HAP-1 (cell line): ENCODE results near the gene ALDH5A1.
"Not testable (repeated sequence)": the region's sequence is repeated elsewhere in the genome, so short reads cannot be mapped to it uniquely, and the experiment has no call there.

ENCODE experiments used
- DNase-seq, 2 experiments: peaks; one replicate each; pipeline ENCODE4 v3.0.0-alpha.2; 2016 to 2020; ENCODE audit warnings: low spot score in 2 of 2
- H3K27me3 ChIP-seq: fragments of 250-450 bp; sonication (Bioruptor Pico); 2 replicates; pipeline ENCODE4 v1.5.1; 2020; ENCODE audit warnings: low read depth, mild to moderate bottlenecking, moderate library complexity
- H3K36me3 ChIP-seq: fragments of 250-450 bp; sonication (Bioruptor Pico); replicated peaks from 2 replicates; pipeline ENCODE4 v1.5.1; 2020; ENCODE audit warnings: mild to moderate bottlenecking
- H3K4me1 ChIP-seq: fragments of 250-450 bp; sonication (Bioruptor Pico); 2 replicates; pipeline ENCODE4 v1.5.1; 2020; ENCODE audit warnings: mild to moderate bottlenecking
- H3K4me3 ChIP-seq: fragments of 250-450 bp; sonication (Bioruptor Pico); 2 replicates; pipeline ENCODE4 v1.5.1; 2020; ENCODE audit warnings: mild to moderate bottlenecking, moderate library complexity
- H3K9me3 ChIP-seq: fragments of 250-450 bp; sonication (Bioruptor Pico); 2 replicates; pipeline ENCODE4 v1.5.1; 2020; ENCODE audit warnings: mild to moderate bottlenecking, moderate library complexity
- in situ Hi-C: fragments of 300-500 bp; cut with MboI; formaldehyde crosslinking; loops from 3 replicates; pipeline ENCODE4 v1.14.3; 2020; ENCODE audit warnings: low sequenced_read_pairs, inconsistent platforms, mixed read lengths

ALDH5A1 gene

GRCh38 chr6:24497254-24497970 lies 2.6 kb downstream of the ALDH5A1 start:
- no peak for DNase-seq
- no peaks in the 10 kb centered on the region for H3K9me3 ChIP-seq
- in situ Hi-C loops, result no loop called here
- no peaks in the 10 kb centered on the region for H3K27me3 ChIP-seq
- H3K4me1 ChIP-seq, result peaks cover 10% of the 10 kb centered on the region
- no peak overlapping the region for H3K4me3 ChIP-seq
- no peaks in the 10 kb centered on the region; the same call in 1 of the 2 replicates for H3K36me3 ChIP-seq

GRCh38 chr6:24500683-24501082 lies 5.9 kb downstream of the ALDH5A1 start:
- H3K36me3 ChIP-seq, result no peaks in the 10 kb centered on the region; the same call in 1 of the 2 replicates
- H3K9me3 ChIP-seq, result no peaks in the 10 kb centered on the region
- H3K4me1 ChIP-seq, result no peaks in the 10 kb centered on the region; the same call in none of the 2 replicates
- DNase-seq, result no peak
- no peaks in the 10 kb centered on the region for H3K27me3 ChIP-seq
- in situ Hi-C loops, result no loop called here
- no peak overlapping the region for H3K4me3 ChIP-seq

- no peak overlapping the region for H3K4me3 ChIP-seq
- no peaks in the 10 kb centered on the region for H3K27me3 ChIP-seq
- H3K9me3 ChIP-seq, result no peaks in the 10 kb centered on the region
- DNase-seq, result no peak
- in situ Hi-C loops, result no loop called here
- no peaks in the 10 kb centered on the region; the same call in 1 of the 2 replicates for H3K36me3 ChIP-seq
- H3K4me1 ChIP-seq, result no peaks in the 10 kb centered on the region; the same call in 1 of the 2 replicates
These were observed 6.6 kb downstream of the ALDH5A1 start for GRCh38 chr6:24501374-24501773.

GRCh38 chr6:24501914-24502313 lies 7.1 kb downstream of the ALDH5A1 start:
- H3K27me3 ChIP-seq, result no peaks in the 10 kb centered on the region
- DNase-seq, result no peak
- no peak overlapping the region for H3K4me3 ChIP-seq
- in situ Hi-C loops, result no loop called here
- no peaks in the 10 kb centered on the region; the same call in 1 of the 2 replicates for H3K4me1 ChIP-seq
- no peaks in the 10 kb centered on the region; the same call in 1 of the 2 replicates for H3K36me3 ChIP-seq
- H3K9me3 ChIP-seq, result no peaks in the 10 kb centered on the region

GRCh38 chr6:24504287-24504648 lies 9.5 kb downstream of the ALDH5A1 start:
- no peaks in the 10 kb centered on the region for H3K27me3 ChIP-seq
- no peak for DNase-seq
- in situ Hi-C loops, result no loop called here
- H3K9me3 ChIP-seq, result no peaks in the 10 kb centered on the region
- H3K4me1 ChIP-seq, result no peaks in the 10 kb centered on the region; the same call in 1 of the 2 replicates
- no peaks in the 10 kb centered on the region; the same call in none of the 2 replicates for H3K36me3 ChIP-seq
- no peak overlapping the region for H3K4me3 ChIP-seq

- Histone ChIP-seq H3K9me3 (no peaks in the 10 kb centered on the region), H3K36me3 (no peaks in the 10 kb centered on the region; the same call in none of the 2 replicates), H3K4me1 (no peaks in the 10 kb centered on the region; the same call in 1 of the 2 replicates), H3K27me3 (no peaks in the 10 kb centered on the region), H3K4me3 (no peak overlapping the region)
- in situ Hi-C loops, result no loop called here
- DNase-seq, result no peak
These were observed 10.1 kb downstream of the ALDH5A1 start for GRCh38 chr6:24504649-24505586.

- DNase-seq, result no peak
- H3K9me3 ChIP-seq, result no peaks in the 10 kb centered on the region
- no peaks in the 10 kb centered on the region; the same call in 1 of the 2 replicates for H3K4me1 ChIP-seq
- in situ Hi-C loops, result no loop called here
- H3K27me3 ChIP-seq, result no peaks in the 10 kb centered on the region
- H3K36me3 ChIP-seq, result no peaks in the 10 kb centered on the region; the same call in 1 of the 2 replicates
- H3K4me3 ChIP-seq, result no peak overlapping the region
These were observed 12.2 kb downstream of the ALDH5A1 start for GRCh38 chr6:24506814-24507520.

- H3K4me1 ChIP-seq, H3K9me3 ChIP-seq, H3K4me3 ChIP-seq, H3K36me3 ChIP-seq, DNase-seq, H3K27me3 ChIP-seq, in situ Hi-C loops: not testable (repeated sequence)
These were observed 17.2 kb downstream of the ALDH5A1 start for GRCh38 chr6:24511976-24512375.

GRCh38 chr6:24513602-24514001 lies 18.8 kb downstream of the ALDH5A1 start:
- H3K4me1 ChIP-seq, result no peaks in the 10 kb centered on the region
- no peaks in the 10 kb centered on the region; the same call in 1 of the 2 replicates for H3K36me3 ChIP-seq
- no peak overlapping the region for H3K4me3 ChIP-seq
- no peak for DNase-seq
- no peaks in the 10 kb centered on the region for H3K9me3 ChIP-seq
- in situ Hi-C loops, result no loop called here
- no peaks in the 10 kb centered on the region for H3K27me3 ChIP-seq

GRCh38 chr6:24517659-24518543 lies 23.1 kb downstream of the ALDH5A1 start:
- in situ Hi-C loops, result no loop called here
- no peaks in the 10 kb centered on the region for H3K27me3 ChIP-seq
- no peak for DNase-seq
- no peaks in the 10 kb centered on the region for H3K4me1 ChIP-seq
- H3K36me3 ChIP-seq, result no peaks in the 10 kb centered on the region
- H3K9me3 ChIP-seq, result no peaks in the 10 kb centered on the region
- no peak overlapping the region for H3K4me3 ChIP-seq

GRCh38 chr6:24520929-24521546 lies 26.3 kb downstream of the ALDH5A1 start:
- in situ Hi-C loops, result no loop called here
- Histone ChIP-seq H3K36me3 (no peaks in the 10 kb centered on the region), H3K4me1 (no peaks in the 10 kb centered on the region), H3K9me3 (no peaks in the 10 kb centered on the region), H3K27me3 (no peaks in the 10 kb centered on the region), H3K4me3 (no peak overlapping the region)
- peak; percentile 39 to 73 for DNase-seq
